Neural progenitor cell (in vitro differentiated cells): ENCODE measurements around the gene CKAP2L. TPM values are rescaled to one million over a fixed set of nuclear protein-coding genes. Genes with fewer than 3 reads are reported as not detected.

ENCODE experiments used
- DNase-seq: peaks from one replicate; pipeline ENCODE4 v3.0.0-alpha.2; 2016; ENCODE audit warnings: low spot score
- H2AFZ ChIP-seq: fragments of 200-600 bp; sonication (generic); replicated peaks from 2 replicates; pipeline ENCODE4 v1.6.1; 2016; ENCODE audit warnings: antibody characterized with exemption
- H3F3A ChIP-seq: fragments of 200-600 bp; sonication (generic); 2 replicates; pipeline ENCODE4 v1.6.1; 2016; ENCODE audit warnings: antibody characterized with exemption, low read depth
- H3K27ac ChIP-seq: fragments of 200-600 bp; sonication (generic); 2 replicates; pipeline ENCODE4 v1.5.1; 2016; ENCODE audit warnings: mild to moderate bottlenecking
- H3K27me3 ChIP-seq: fragments of 200-600 bp; sonication (generic); 2 replicates; pipeline ENCODE4 v1.6.1; 2016; ENCODE audit warnings: mild to moderate bottlenecking, moderate library complexity
- H3K36me3 ChIP-seq: fragments of 200-600 bp; sonication (generic); 2 replicates; pipeline ENCODE4 v1.5.1; 2016
- H3K4me1 ChIP-seq: fragments of 200-600 bp; sonication (generic); 2 replicates; pipeline ENCODE4 v1.6.1; 2016; ENCODE audit warnings: mixed run types
- H3K4me2 ChIP-seq: fragments of 200-600 bp; sonication (generic); 2 replicates; pipeline ENCODE4 v1.6.1; 2016
- H3K4me3 ChIP-seq: fragments of 200-600 bp; sonication (generic); 2 replicates; pipeline ENCODE4 v1.5.1; 2016
- H3K79me2 ChIP-seq: fragments of 200-600 bp; sonication (generic); 2 replicates; pipeline ENCODE4 v1.6.1; 2016; ENCODE audit warnings: low read depth
- H3K9ac ChIP-seq: fragments of 200-600 bp; sonication (generic); 2 replicates; pipeline ENCODE4 v1.6.1; 2016
- H3K9me3 ChIP-seq: fragments of 200-600 bp; sonication (generic); 2 replicates; pipeline ENCODE4 v1.5.1; 2016; ENCODE audit warnings: low read depth
- H4K20me1 ChIP-seq: fragments of 200-600 bp; sonication (generic); 2 replicates; pipeline ENCODE4 v1.6.1; 2016; ENCODE audit warnings: low read depth
- H3K27ac Mint-ChIP-seq: 3 replicates; pipeline ENCODE4 v1.8.0; 2021; ENCODE audit warnings: mixed read lengths
- H3K27me3 Mint-ChIP-seq: 2 replicates; pipeline ENCODE4 v1.8.0; 2022; ENCODE audit warnings: low read depth, mild to moderate bottlenecking, inconsistent platforms, moderate library complexity, mixed read lengths; ENCODE audit not compliant: insufficient read depth
- H3K36me3 Mint-ChIP-seq: 3 replicates; pipeline ENCODE4 v1.8.0; 2021; ENCODE audit warnings: mixed read lengths
- H3K4me1 Mint-ChIP-seq: 3 replicates; pipeline ENCODE4 v1.8.0; 2021; ENCODE audit warnings: mixed read lengths
- H3K4me3 Mint-ChIP-seq: 3 replicates; pipeline ENCODE4 v1.8.0; 2021; ENCODE audit warnings: mild to moderate bottlenecking, moderate library complexity, mixed read lengths
- H3K9me3 Mint-ChIP-seq: 3 replicates; pipeline ENCODE4 v1.8.0; 2020; ENCODE audit warnings: mixed read lengths
- CTCF ChIP-seq: fragments of 200-600 bp; sonication (generic); IDR thresholded peaks from 2 replicates; pipeline ENCODE4 v1.5.1; 2017; ENCODE audit warnings: antibody characterized with exemption, mild to moderate bottlenecking
- EZH2 ChIP-seq: fragments of 200-600 bp; sonication (generic); IDR thresholded peaks from 2 replicates; pipeline ENCODE4 v1.6.1; 2017; ENCODE audit warnings: antibody characterized with exemption, mild to moderate bottlenecking, moderate library complexity
- EZH2phosphoT487 ChIP-seq: fragments of 200-600 bp; sonication (generic); IDR thresholded peaks from 2 replicates; pipeline ENCODE4 v1.6.1; 2017; ENCODE audit warnings: antibody characterized with exemption
- total RNA-seq: library from RNA; depleted of rRNA; stranded (reverse); fragments of >200 nt; gene quantifications from 2 replicates; pipeline ENCODE4 v1.2.3, GENCODE V29; 2015; ENCODE audit warnings: low replicate concordance

Gene CKAP2L
- total RNA-seq, 1 donor from 2014 or later, result 53.7 TPM

GRCh38 chr2:112714836-112715631 is 49.4 kb downstream of the CKAP2L start:
- no peak overlapping the region for H3K4me2 ChIP-seq
- H3K36me3 Mint-ChIP-seq, result no peaks in the 10 kb centered on the region
- H3K79me2 ChIP-seq, result no peaks in the 10 kb centered on the region
- no peak for TF ChIP-seq EZH2
- TF ChIP-seq CTCF, result no peak
- H3K9ac ChIP-seq, result no peak overlapping the region
- no peak for DNase-seq
- H3K27ac ChIP-seq, result no peak overlapping the region
- H3K4me1 Mint-ChIP-seq, result peaks cover 19% of the 10 kb centered on the region
- no peaks in the 10 kb centered on the region for H3K36me3 ChIP-seq
- no peaks in the 10 kb centered on the region for H3K4me1 ChIP-seq
- H3F3A ChIP-seq, result no peaks in the 10 kb centered on the region
- peaks cover 4% of the 10 kb centered on the region for H3K27me3 Mint-ChIP-seq
- H3K4me3 ChIP-seq, result no peak overlapping the region
- H3K9me3 Mint-ChIP-seq, result peaks cover 5% of the 10 kb centered on the region
- H3K4me3 Mint-ChIP-seq, result no peak overlapping the region
- no peak overlapping the region for H2AFZ ChIP-seq
- H4K20me1 ChIP-seq, result no peaks in the 10 kb centered on the region
- no peaks in the 10 kb centered on the region for H3K27me3 ChIP-seq
- no peaks in the 10 kb centered on the region for H3K9me3 ChIP-seq
- H3K27ac Mint-ChIP-seq, result no peak overlapping the region

- peaks cover 5% of the 10 kb centered on the region for H3K9me3 Mint-ChIP-seq
- Histone ChIP-seq H3K36me3 (no peaks in the 10 kb centered on the region), H3K79me2 (no peaks in the 10 kb centered on the region), H3K4me2 (no peak overlapping the region), H3K9me3 (no peaks in the 10 kb centered on the region), H3K27ac (no peak overlapping the region), H3F3A (no peaks in the 10 kb centered on the region), H3K9ac (no peak overlapping the region), H3K27me3 (no peaks in the 10 kb centered on the region), H4K20me1 (no peaks in the 10 kb centered on the region), H2AFZ (no peak overlapping the region), H3K4me1 (no peaks in the 10 kb centered on the region), H3K4me3 (no peak overlapping the region)
- H3K27ac Mint-ChIP-seq, result no peak overlapping the region
- TF ChIP-seq CTCF (no peak), EZH2phosphoT487 (no peak), EZH2 (no peak)
- no peak overlapping the region for H3K4me3 Mint-ChIP-seq
- peaks cover 23% of the 10 kb centered on the region for H3K4me1 Mint-ChIP-seq
- no peaks in the 10 kb centered on the region for H3K36me3 Mint-ChIP-seq
- H3K27me3 Mint-ChIP-seq, result peaks cover 7% of the 10 kb centered on the region
- DNase-seq, result no peak
Observed at GRCh38 chr2:112714331-112714730, 50.1 kb downstream of the CKAP2L start.

- H3K36me3 ChIP-seq, result no peaks in the 10 kb centered on the region
- H2AFZ ChIP-seq, result no peak overlapping the region
- H3F3A ChIP-seq, result no peaks in the 10 kb centered on the region
- H3K27me3 Mint-ChIP-seq, result peaks cover 7% of the 10 kb centered on the region
- no peaks in the 10 kb centered on the region for H4K20me1 ChIP-seq
- H3K27ac ChIP-seq, result no peak overlapping the region
- H3K4me1 ChIP-seq, result no peaks in the 10 kb centered on the region
- H3K9ac ChIP-seq, result no peak overlapping the region
- H3K9me3 ChIP-seq, result no peaks in the 10 kb centered on the region
- H3K4me1 Mint-ChIP-seq, result peaks cover 27% of the 10 kb centered on the region
- DNase-seq, result no peak
- TF ChIP-seq EZH2phosphoT487, result no peak
- TF ChIP-seq EZH2, result no peak
- no peak for TF ChIP-seq CTCF
- no peak overlapping the region for H3K4me3 Mint-ChIP-seq
- H3K27me3 ChIP-seq, result no peaks in the 10 kb centered on the region
- H3K9me3 Mint-ChIP-seq, result peaks cover 5% of the 10 kb centered on the region
- no peak overlapping the region for H3K4me2 ChIP-seq
- no peaks in the 10 kb centered on the region for H3K36me3 Mint-ChIP-seq
- no peak overlapping the region for H3K27ac Mint-ChIP-seq
- no peaks in the 10 kb centered on the region for H3K79me2 ChIP-seq
- no peak overlapping the region for H3K4me3 ChIP-seq
Observed at GRCh38 chr2:112713926-112714325, 50.5 kb downstream of the CKAP2L start.
